HG02943 (cell line): ENCODE results near the gene KIAA0232.

Source experiments
- ATAC-seq: cut with Tn5 transposase; IDR thresholded peaks from one replicate; pipeline ENCODE4 v1.9.1; 2021; ENCODE audit warnings: mild to moderate bottlenecking, low read depth, moderate library complexity; ENCODE audit not compliant: unreplicated experiment

KIAA0232 gene

DNA sequence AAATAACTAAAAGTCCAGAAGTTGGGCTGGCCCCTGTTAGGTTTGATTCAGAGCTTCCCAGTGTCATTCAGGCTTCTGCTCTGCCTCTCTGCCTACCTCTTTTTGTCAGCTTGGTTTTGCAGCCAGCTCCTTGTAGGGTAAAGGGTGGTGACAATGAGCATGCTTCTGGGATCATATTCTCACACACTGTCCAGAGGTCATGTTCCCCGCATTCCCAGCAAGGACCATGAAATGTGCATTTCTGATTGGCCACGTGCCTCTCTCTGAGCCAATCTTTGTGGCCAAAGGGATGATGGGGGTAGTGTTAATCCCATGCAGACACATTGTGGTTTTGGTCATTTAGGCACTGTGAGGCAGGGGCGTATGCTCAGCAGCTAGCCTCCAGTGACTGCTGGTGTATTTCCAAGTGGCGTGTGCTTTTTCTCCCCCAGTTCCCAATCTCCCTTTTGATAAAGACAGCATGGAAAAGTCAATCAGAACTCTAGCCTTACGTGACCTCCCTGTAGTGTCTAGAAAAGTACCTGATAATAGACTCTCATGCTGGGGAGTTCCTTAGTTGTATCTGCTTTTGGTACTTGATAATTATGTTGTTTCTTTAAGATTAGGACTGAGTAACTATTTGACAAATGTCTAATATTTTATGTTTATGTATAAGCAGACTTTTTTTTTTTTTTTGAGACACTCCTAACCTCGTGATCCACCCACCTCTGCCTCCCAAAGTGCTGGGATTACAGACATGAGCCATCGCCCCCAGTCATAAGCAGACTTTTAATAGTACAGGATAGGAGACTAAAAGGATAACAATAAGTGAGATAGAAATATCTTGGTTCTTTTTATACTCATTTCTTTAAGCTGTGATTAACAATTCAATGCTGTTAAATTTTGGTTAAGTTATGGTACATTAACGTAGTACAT, 57.8 kb downstream of the KIAA0232 start:
- ATAC-seq: no peak

DNA sequence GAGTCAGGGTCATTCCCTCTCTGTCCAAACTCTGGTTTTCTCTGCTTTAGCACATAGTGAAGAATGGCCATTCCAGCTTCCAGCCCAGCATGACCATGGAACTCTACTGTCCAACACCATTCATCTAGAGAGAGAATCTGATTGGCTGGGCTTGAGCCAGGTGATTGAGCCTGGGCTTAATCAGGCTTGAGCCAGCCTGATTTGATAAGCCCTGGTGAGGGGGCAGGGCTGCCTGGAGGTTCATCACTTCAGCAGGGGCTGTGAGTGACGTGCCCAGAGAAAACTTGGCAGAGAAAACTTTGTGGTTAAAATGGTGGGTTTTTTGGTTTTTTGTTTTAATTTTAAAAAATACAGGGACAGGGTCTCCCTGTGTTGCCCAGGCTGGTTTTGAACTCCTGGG, 62.5 kb downstream of the KIAA0232 start:
- ATAC-seq: no peak

- ATAC-seq: no peak
These were observed 63.0 kb downstream of the KIAA0232 start for GRCh38 chr4:6845574-6845973.

DNA sequence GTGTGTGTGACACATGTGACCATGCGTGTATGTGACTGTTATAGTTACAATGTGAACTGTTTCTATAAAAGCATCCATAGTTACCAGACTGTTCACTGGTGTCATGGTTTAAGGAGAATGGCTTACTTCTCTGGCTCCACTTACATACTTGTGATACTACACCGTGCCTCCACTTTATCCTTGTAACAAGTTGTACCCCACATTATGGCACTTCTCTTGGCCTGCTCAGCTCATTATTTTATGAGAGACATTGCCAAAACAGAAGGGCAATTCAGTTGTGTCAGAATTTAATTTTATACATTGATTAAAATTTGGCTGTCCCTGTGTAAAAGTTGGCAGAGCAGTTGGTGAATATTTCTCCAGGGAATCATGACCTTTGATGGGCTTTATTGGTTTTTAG, 64.7 kb downstream of the KIAA0232 start:
- no peak for ATAC-seq

GRCh38 chr4:6848717-6849305, 66.3 kb downstream of the KIAA0232 start:
- no peak for ATAC-seq

DNA sequence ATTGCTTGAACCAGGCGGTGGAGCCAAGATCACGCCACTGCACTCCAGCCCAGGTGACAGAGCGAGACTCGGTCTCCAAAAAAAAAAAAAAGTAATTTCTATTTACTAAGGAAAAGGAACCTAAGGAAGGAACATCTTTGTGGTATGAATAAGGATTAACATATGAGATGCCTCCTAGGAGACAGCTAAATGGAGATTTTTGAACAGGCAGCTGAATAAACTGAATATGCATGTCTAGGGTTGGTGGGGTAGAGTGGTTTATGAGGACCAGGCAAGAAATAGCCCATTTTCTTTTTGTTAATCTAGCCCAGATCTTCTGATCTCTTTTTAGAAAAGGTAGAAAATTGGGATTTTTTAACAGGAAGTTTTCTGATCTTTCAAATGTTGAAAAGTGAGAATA, 67.2 kb downstream of the KIAA0232 start:
- no peak for ATAC-seq

DNA sequence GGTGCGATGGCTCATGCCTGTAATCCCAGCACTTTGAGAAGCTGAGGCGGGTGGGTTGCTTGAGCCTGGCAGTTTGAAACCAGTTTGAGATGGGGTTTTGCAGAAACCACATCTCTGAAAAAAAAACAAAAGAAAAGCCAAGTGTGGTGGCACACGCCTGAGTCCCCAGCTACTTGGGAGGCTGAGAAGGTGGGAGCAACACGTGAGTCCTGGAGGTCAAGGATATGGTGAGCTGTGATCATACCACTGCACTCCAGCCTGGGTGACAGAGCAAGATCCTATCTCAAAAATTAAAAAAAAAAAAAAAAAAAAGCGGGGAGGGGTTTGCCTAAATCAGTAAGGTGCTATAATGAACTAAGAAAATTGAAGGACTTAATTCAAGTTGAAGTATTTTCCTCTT, 68.9 kb downstream of the KIAA0232 start:
- no peak for ATAC-seq

DNA sequence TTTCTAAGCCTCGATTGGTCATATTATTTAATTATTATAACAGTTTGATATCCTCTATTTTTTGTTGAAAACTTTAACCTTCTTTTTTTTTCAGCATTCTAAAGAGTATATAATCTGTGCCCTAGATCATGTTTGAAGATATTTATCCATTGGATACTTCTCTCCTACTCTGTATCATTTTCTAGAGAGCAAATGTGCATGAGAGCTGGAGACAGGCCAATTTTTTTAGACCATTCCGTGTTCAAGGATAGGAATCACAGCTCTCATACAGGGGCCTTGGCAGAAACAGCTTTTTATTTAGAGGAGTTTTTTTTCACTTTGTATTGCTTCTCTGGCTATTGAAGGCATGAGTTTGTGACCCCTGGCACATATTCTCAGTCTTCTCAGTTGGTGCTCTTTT, 69.4 kb downstream of the KIAA0232 start:
- ATAC-seq: no peak

GRCh38 chr4:6852582-6852981, 70.1 kb downstream of the KIAA0232 start:
- ATAC-seq: no peak

- ATAC-seq: peak; percentile 40
These were observed 71.7 kb downstream of the KIAA0232 start for GRCh38 chr4:6854098-6854744.

GRCh38 chr4:6855692-6856297, 73.3 kb downstream of the KIAA0232 start:
- ATAC-seq: peak; percentile 85

DNA sequence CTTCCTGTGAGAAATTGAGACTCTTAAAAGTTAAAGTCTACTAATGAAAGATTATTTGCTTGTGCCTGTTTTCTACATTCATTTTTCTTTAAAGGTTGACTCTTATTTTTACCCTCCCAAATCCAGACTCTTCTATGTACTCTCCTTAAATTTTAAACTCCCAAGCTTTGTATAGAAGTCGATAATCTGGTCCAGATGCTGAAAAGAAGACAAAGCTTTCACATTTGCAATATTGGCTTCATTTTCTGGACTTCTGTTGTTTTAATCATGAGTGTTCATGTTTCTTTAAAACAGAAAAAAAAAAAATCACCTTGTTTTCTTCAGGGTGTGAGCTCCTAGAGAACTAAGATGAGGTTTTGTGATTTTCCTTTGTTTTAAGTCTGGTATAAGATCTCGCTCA, 73.9 kb downstream of the KIAA0232 start:
- ATAC-seq: no peak

- no peak for ATAC-seq
These were observed 74.7 kb downstream of the KIAA0232 start for GRCh38 chr4:6857009-6857882.

DNA sequence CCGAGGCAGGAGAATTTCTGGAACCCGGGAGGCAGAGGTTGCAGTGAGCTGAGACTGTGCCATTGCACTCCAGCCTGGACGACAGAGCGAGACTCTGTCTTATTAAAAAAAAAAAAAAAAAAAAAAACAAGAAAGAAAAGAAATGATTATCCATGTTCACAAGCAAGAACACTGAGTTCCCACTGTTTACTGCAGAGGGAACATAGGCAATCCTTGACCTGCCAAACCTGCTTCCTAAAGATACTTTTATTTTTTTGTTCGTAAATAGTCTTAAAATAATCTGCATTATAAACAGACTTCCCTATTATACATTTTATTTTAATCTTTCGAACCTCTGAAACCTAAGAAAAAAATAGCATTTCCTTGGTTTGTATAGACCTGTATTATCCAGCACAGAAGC, 76.5 kb downstream of the KIAA0232 start:
- ATAC-seq: no peak

DNA sequence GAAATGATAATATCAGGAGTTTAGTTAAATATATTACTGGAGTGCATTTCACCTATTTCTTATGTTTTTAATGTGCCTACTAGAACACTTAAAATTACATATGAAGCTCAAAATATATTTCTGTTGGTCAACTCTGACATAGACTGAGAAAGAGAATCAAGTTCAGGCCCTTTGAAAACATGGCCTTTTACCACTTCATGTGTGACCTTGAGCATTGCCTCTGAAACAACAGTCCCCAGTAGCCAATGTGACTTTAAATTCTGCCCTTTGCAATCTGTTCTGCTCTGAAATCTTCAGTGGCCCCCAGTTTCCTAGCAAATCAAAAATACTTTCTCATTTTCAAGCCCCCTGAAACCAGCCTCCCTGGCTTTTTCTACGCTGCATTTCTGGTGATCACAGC, 77.0 kb downstream of the KIAA0232 start:
- no peak for ATAC-seq

GRCh38 chr4:6868386-6868785, 85.9 kb downstream of the KIAA0232 start:
- ATAC-seq: no peak

DNA sequence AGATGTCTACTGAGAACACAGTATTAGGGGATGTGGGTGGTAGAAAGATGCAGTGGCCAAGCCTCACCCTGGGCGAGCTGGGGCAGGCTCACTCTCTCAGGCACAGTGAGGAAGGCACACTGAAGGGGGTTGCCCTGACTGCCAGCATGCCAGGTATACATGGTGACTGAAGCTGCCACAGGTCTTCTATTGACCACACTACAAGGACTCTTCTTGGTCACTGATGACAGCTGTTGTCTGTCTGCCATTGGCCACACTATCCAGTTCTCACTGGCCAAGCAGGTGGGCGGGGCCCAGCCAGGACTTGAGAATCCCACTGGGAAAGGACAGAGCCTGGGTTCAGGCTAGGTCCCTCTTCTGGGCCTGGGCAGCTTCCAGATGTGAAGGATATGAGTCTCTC, 87.4 kb downstream of the KIAA0232 start:
- no peak for ATAC-seq

DNA sequence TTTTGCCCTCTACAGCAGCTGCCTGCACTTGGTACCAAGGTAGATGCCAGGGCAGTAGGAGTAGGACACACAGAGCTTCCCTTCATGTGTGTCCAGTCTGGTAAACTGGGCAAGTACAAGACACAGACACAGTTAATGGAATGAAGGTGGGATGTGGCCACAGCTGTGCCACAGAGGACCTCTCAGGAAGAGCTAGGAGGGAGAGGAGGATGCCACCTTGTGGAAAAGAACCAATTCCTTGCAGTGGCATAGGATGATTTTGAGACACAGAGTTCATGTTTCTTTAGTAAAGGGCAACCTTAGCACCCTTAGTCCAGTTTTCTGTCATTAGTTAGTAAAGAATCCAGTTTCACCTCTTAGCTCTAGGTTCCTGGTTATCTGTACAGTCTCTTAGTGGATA, 90.8 kb downstream of the KIAA0232 start:
- no peak for ATAC-seq

DNA sequence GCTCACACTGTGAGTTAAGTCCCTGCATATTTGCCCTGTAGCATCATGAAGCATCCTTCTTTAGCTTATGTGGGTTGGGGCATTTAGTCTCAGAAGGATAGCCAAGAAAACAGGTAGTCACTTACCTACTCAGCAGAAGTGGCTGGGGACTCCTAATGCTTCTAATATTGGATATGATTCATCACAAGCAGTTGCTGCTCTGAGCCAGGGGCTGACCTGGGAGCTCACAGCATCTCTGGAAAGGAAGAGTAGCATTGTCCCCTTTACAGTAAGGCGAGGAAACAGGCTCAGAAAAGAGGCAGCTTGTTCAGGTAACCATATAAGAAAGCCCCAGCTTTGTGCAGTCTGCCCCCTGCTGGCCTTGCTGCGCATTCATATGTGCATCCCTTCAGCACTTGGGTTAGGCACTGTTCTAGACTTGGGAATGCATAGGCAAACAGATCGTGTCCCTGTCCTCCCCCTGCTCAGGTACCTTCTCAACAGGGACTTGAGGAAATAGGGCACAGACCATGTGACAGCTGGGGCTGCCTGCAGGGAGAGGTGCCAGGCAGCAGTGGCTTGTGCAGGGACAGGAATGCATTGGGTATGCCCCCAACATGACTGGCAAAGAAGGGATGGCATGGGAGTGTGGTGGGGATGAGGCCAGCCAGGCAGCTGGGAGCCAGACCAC, 91.4 kb downstream of the KIAA0232 start:
- ATAC-seq: no peak

DNA sequence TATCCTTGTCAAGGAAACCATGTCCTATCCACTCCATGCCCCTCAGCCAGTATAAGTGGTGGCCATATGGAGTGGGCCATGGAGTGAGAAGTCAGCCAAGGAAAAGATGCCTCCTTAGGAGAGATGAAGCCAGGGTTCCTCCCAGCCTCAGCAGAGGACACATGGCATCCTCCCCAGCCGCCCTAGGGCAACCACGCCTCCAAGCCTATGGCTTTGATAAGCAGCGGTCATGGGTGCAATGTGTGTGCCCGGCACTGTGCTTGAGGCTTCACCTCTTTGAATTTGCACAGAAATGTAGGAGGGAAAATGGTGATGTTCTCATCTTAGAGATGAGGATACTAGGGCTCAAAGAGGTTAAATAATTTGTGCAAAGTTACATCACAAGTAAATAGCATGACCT, 92.5 kb downstream of the KIAA0232 start:
- no peak for ATAC-seq
